Measurements from ENCODE around the gene FLNA.
"Not testable (repeated sequence)": the region's sequence is repeated elsewhere in the genome, so short reads cannot be mapped to it uniquely, and the experiment has no call there.

The FLNA gene

GRCh38 chrX:154398668-154399526, 24.5 kb upstream of the FLNA start:
- DNase-seq (ENCODE audit: low spot score): no peak

DNA sequence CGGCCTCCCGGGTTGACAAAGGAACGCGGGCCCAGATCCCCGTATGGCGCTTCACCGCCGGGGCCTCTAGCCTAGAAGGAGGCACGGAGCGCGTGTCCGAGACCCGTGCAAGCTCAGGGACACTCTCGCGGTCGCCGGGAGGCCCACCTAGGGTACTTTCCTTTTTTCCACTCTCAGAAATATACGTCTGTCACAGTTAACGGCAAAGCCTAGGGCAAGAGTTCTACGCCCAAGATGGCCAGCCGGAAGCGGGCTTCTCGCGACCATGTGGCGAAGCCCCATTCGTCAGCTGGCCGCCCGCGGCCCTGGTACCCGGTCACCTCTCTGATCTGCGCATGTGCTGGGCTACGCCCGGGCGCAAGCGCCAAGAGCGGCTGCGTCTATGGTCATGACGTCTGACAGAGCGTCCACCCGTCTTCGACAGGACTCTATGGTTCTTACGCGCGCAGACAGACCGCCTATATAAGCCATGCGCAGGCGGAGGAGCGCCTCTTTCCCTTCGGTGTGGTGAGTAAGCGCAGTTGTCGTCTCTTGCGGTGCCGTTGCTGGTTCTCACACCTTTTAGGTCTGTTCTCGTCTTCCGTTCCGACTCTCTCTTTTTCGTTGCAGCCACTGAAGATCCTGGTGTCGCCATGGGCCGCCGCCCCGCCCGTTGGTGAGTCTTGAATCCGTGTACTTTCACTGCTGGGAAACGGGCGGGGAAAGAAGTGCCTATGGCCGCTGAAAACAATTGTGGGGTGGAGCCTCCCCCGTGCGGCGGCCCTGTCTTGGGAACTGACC, 23.6 kb upstream of the FLNA start, which contains the start of gene RPL10:
TSS of gene RPL10 (plus strand) at position 490 of the 780 bp plus-strand sequence. CDS start at position 633, 143 bp downstream.
- peak; percentile 93 for DNase-seq (ENCODE audit: low spot score)

GRCh38 chrX:154396973-154397887, 22.8 kb upstream of the FLNA start:
- DNase-seq (ENCODE audit: low spot score): peak; percentile 54

- not testable (repeated sequence) for DNase-seq (ENCODE audit: low spot score)
Measured at GRCh38 chrX:154396363-154396762, 21.9 kb upstream of the FLNA start.

- not testable (repeated sequence) for DNase-seq (ENCODE audit: low spot score)
Measured at GRCh38 chrX:154389812-154390747, 15.6 kb upstream of the FLNA start.

- not testable (repeated sequence) for DNase-seq (ENCODE audit: low spot score)
Measured at GRCh38 chrX:154388649-154389048, 14.2 kb upstream of the FLNA start.

DNA sequence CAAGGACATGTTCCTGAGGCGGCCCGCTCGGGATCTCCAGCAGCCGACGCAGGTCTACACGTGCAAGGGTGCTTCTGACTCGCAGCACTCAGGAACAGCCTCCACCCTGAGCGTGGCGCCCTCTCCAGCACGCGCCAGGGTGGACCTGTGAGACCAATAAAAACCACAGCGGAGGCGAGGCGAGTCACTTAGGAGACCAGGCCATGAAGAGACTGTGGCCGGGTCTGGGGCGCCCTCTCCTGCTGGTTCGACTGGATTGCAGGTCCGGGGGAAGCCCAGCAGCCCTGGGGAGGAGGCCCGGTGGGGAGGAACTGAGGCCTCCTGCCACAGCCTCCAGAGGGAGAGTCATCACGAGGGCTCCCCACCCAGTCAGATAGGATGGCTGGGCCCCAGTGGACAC, 13.7 kb upstream of the FLNA start:
- DNase-seq (ENCODE audit: low spot score): not testable (repeated sequence)

GRCh38 chrX:154384284-154384892, 10.0 kb upstream of the FLNA start:
- DNase-seq (ENCODE audit: low spot score): no peak

DNA sequence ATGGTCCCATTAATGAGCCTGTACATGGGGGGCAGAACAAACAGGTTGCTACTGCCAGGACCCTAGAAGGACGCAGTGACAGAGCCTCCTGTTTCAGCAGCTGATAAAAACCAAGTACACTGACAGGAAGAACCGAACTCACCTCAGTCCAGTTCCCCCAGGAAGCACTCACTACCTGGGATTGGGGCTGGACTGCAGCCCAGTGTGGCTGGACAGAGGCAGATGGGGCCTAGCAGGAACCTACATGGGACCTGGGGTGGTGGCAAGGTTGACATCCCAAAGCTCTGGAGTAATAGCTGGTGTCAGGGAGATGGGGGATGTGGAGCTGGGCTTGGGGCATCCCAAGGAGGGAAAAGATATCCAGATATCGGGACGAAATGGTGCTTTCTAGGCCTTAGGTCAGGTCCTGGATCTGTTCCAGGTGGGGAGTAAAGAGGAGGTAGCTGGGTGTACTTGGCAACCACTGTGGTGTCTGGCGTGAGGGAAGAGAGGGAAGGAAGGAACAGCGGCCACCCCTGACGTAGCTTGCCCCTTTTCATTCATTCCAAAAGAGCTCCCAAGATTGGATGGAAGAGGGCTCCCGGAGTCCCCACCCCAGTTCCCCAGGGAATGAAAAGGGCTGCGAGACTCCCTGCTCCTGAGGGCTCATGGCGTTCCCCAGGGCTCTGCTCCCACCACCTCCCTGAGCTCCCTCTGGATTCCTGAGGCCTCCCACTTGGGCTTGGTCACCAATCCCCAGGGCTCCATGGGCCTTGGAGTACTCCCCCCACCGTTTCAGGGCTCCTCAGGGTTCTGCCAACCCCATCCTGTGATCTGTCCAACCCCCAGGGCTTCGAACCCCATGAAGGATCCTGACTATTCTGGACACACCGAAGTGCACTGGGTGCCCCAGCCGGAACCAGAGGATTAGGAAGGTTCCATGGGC, 9.2 kb upstream of the FLNA start:
- no peak for DNase-seq (ENCODE audit: low spot score)

- DNase-seq (ENCODE audit: low spot score): no peak
Measured at GRCh38 chrX:154382483-154383069, 8.1 kb upstream of the FLNA start.

DNA sequence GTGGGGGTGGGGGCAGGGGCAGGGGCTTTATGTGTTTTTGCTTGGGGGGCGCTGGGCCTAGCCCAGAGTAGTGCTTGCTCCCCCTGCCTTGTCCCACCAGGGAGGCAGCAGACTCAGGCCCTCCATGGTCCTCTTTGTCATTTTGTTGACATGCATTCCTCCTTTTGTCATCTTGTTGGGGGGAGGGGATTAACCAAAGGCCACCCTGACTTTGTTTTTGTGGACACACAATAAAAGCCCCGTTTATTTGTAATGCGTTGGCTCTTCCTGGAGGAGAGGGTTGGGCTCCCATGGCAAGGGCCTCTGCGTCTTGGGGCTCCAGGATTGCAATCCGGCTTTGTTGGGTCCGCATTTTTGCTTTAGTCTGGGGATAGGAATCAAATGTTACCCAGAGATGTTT, 6.8 kb upstream of the FLNA start:
- DNase-seq (ENCODE audit: low spot score): no peak

DNA sequence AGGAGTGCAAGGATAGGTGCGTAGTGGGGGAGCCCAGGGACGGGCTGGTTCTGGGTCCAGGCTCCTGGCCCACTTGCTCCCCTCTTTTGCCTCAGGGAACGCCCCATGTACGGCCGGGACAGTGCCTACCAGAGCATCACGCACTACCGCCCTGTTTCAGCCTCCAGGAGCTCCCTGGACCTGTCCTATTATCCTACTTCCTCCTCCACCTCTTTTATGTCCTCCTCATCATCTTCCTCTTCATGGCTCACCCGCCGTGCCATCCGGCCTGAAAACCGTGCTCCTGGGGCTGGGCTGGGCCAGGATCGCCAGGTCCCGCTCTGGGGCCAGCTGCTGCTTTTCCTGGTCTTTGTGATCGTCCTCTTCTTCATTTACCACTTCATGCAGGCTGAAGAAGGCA, 6.4 kb upstream of the FLNA start:
- no peak for DNase-seq (ENCODE audit: low spot score)

DNA sequence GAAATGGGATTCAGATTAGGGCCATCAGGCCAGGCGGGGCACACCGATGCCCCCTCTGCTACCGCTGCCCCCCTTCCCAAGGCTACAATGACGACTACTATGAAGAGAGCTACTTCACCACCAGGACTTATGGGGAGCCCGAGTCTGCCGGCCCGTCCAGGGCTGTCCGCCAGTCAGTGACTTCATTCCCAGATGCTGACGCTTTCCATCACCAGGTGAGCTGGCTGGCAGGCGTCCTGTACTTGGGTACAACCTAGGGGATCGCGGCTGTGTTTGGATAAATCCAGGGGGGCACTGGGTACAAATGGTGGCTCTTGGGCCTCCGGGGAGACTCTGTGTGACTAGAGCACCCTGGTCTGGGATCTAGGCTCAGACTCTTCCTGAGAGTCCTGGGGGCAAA, 5.7 kb upstream of the FLNA start:
- no peak for DNase-seq (ENCODE audit: low spot score)

GRCh38 chrX:154379569-154379951, 5.1 kb upstream of the FLNA start:
- no peak for DNase-seq (ENCODE audit: low spot score)

DNA sequence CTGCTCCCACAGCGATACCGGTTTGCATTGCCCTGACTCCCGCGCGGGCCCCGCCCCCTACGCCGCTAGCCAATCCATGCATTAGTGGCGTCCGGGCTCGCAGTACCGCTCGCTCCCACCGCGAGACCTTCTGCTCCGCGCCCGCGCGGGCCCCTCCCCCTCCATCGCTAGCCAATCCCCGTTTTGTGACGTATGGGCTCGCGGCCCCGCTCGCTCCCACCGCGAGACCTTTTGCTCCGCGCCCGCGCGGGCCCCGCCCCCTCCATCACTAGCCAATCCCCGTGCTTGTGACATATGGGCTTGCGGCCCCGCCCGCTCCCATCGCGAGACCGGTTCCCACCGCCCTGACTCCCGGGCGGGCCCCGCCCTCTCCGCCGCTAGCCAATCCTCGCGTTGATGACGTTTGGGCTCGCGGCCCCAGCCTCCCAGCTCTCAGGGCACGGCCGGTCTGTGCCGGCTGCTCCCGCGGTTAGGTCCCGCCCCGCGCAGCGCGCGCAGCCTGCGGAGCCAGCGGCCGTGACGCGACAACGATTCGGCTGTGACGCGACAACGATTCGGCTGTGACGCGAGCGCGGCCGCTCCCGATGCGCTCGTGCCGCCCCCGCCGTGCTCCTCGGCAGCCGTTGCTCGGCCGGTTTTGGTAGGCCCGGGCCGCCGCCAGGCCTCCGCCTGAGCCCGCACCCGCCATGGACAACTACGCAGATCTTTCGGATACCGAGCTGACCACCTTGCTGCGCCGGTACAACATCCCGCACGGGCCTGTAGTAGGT, 4.5 kb upstream of the FLNA start, which contains the start of gene EMD:
TSS of gene EMD (plus strand) at position 497 of the 770 bp plus-strand sequence. CDS start at position 687, 190 bp downstream.
- DNase-seq (ENCODE audit: low spot score): peak; percentile 84

DNA sequence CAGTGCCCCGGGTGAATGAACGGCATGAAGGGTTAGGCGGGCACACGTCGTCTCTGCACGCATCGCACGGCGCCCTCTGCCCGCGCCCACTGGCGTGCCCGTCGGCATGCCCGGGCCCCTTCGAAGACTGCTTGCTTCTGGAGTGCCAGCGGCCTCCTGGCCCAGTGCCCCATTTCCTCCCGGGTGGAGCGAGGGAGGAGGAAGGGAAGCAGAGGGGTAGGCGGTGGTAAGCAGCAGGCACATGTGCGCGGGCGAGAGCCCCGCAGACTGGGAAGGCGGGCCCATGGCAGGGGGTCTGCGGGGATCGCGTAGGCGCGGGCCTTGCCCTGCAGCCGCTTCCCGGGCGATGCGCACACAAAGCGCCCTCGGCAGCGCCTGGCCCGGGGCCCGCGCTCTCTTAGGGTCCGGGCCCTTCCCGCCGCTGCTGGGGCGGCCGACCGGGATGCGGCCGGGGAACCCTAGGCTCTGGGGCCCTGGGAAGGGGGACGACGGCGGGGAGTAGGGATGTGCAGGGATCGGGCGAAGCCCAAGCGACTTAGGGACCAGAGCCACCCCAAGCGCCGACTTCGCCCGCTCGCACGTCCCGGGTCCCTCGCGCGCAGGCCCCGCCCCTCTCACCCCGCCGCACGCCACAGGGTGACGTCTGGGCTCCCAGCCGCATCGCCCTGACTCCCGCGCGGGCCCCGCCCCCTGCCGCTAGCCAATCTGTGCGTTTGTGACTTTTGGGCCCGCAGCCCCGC, 3.8 kb upstream of the FLNA start:
- no peak for DNase-seq (ENCODE audit: low spot score)

- no peak for DNase-seq (ENCODE audit: low spot score)
Measured at GRCh38 chrX:154376774-154377173, 2.3 kb upstream of the FLNA start.

All from HuH-7.5 (cell line).